ENCODE data around the gene PTN. TPM values are rescaled to one million over a fixed set of nuclear protein-coding genes. Genes with fewer than 3 reads are reported as not detected.
"Not testable (repeated sequence)": the region's sequence is repeated elsewhere in the genome, so short reads cannot be mapped to it uniquely, and the experiment has no call there.

The PTN gene
- total RNA-seq, 2 donors from 2014 or later: not detected

- no peaks in the 10 kb centered on the region for H3K9me3 ChIP-seq (ENCODE audit: control insufficient read depth, low read length, poor library complexity, severe bottlenecking)
- H3K27ac Mint-ChIP-seq: no peak overlapping the region
- H3K4me1 Mint-ChIP-seq: no peaks in the 10 kb centered on the region
- DNase-seq: no peak
- H3K27me3 Mint-ChIP-seq: no peaks in the 10 kb centered on the region
- no peak overlapping the region for H3K4me3 Mint-ChIP-seq
- H3K36me3 Mint-ChIP-seq (ENCODE audit: low read depth): no peaks in the 10 kb centered on the region
- ATAC-seq: no peak
Observed at GRCh38 chr7:137269240-137269639, 74.3 kb downstream of the PTN start.

GRCh38 chr7:137268001-137268865 lies 75.3 kb downstream of the PTN start:
- H3K27ac Mint-ChIP-seq; ATAC-seq; DNase-seq; H3K36me3 Mint-ChIP-seq (ENCODE audit: low read depth); H3K27me3 Mint-ChIP-seq; H3K4me1 Mint-ChIP-seq; H3K4me3 Mint-ChIP-seq; H3K9me3 ChIP-seq (ENCODE audit: control insufficient read depth, low read length, poor library complexity, severe bottlenecking): not testable (repeated sequence)

GRCh38 chr7:137266764-137267163 lies 76.8 kb downstream of the PTN start:
- no peaks in the 10 kb centered on the region for H3K9me3 ChIP-seq (ENCODE audit: control insufficient read depth, low read length, poor library complexity, severe bottlenecking)
- Mint-ChIP-seq H3K4me3 (no peak overlapping the region), H3K4me1 (no peaks in the 10 kb centered on the region), H3K36me3 (ENCODE audit: low read depth) (no peaks in the 10 kb centered on the region), H3K27me3 (no peaks in the 10 kb centered on the region), H3K27ac (no peak overlapping the region)
- DNase-seq (no peak), ATAC-seq (no peak)

GRCh38 chr7:137265480-137265879 lies 78.1 kb downstream of the PTN start:
- not testable (repeated sequence) for H3K27me3 Mint-ChIP-seq; H3K9me3 ChIP-seq (ENCODE audit: control insufficient read depth, low read length, poor library complexity, severe bottlenecking); H3K4me1 Mint-ChIP-seq; H3K27ac Mint-ChIP-seq; ATAC-seq; DNase-seq; H3K4me3 Mint-ChIP-seq; H3K36me3 Mint-ChIP-seq (ENCODE audit: low read depth)

GRCh38 chr7:137262599-137262998 lies 80.9 kb downstream of the PTN start:
- H3K4me1 Mint-ChIP-seq: no peaks in the 10 kb centered on the region

GRCh38 chr7:137258552-137258951 lies 85.0 kb downstream of the PTN start:
- H3K4me3 Mint-ChIP-seq: no peak overlapping the region
- H3K9me3 ChIP-seq (ENCODE audit: control insufficient read depth, low read length, poor library complexity, severe bottlenecking): no peaks in the 10 kb centered on the region
- no peaks in the 10 kb centered on the region for H3K27me3 Mint-ChIP-seq
- no peaks in the 10 kb centered on the region for H3K4me1 Mint-ChIP-seq
- no peak overlapping the region for H3K27ac Mint-ChIP-seq
- no peak for DNase-seq
- H3K36me3 Mint-ChIP-seq (ENCODE audit: low read depth): no peaks in the 10 kb centered on the region
- ATAC-seq: no peak

More at GRCh38 chr7:137262599-137262998, 80.9 kb downstream of the PTN start:
- no peak for ATAC-seq
- H3K4me3 Mint-ChIP-seq: no peak overlapping the region
- DNase-seq: no peak
- H3K27ac Mint-ChIP-seq: no peak overlapping the region
- H3K36me3 Mint-ChIP-seq (ENCODE audit: low read depth): no peaks in the 10 kb centered on the region
- H3K9me3 ChIP-seq (ENCODE audit: control insufficient read depth, low read length, poor library complexity, severe bottlenecking): no peaks in the 10 kb centered on the region
- no peaks in the 10 kb centered on the region for H3K27me3 Mint-ChIP-seq

- Mint-ChIP-seq H3K4me1 (no peaks in the 10 kb centered on the region), H3K27ac (no peak overlapping the region), H3K27me3 (no peaks in the 10 kb centered on the region), H3K4me3 (no peak overlapping the region), H3K36me3 (ENCODE audit: low read depth) (no peaks in the 10 kb centered on the region)
- ATAC-seq: no peak
- no peak for DNase-seq
- no peaks in the 10 kb centered on the region for H3K9me3 ChIP-seq (ENCODE audit: control insufficient read depth, low read length, poor library complexity, severe bottlenecking)
Observed at GRCh38 chr7:137254766-137255165, 88.8 kb downstream of the PTN start.

- Mint-ChIP-seq H3K36me3 (ENCODE audit: low read depth) (no peaks in the 10 kb centered on the region), H3K4me3 (no peak overlapping the region)
Observed at GRCh38 chr7:137245890-137246289, 97.6 kb downstream of the PTN start.

GRCh38 chr7:137245186-137245585 lies 98.3 kb downstream of the PTN start:
- ATAC-seq (no peak), DNase-seq (no peak)
- no peaks in the 10 kb centered on the region for H3K9me3 ChIP-seq (ENCODE audit: control insufficient read depth, low read length, poor library complexity, severe bottlenecking)
- Mint-ChIP-seq H3K27ac (no peak overlapping the region), H3K4me3 (no peak overlapping the region), H3K4me1 (no peaks in the 10 kb centered on the region), H3K27me3 (no peaks in the 10 kb centered on the region), H3K36me3 (ENCODE audit: low read depth) (no peaks in the 10 kb centered on the region)

More at GRCh38 chr7:137245890-137246289, 97.6 kb downstream of the PTN start:
- ATAC-seq: no peak
- Mint-ChIP-seq H3K27ac (no peak overlapping the region), H3K4me1 (no peaks in the 10 kb centered on the region), H3K27me3 (no peaks in the 10 kb centered on the region)
- DNase-seq: no peak
- H3K9me3 ChIP-seq (ENCODE audit: control insufficient read depth, low read length, poor library complexity, severe bottlenecking): no peaks in the 10 kb centered on the region

- Mint-ChIP-seq H3K27ac (no peak overlapping the region), H3K36me3 (ENCODE audit: low read depth) (no peaks in the 10 kb centered on the region), H3K4me1 (no peaks in the 10 kb centered on the region), H3K4me3 (no peak overlapping the region), H3K27me3 (no peaks in the 10 kb centered on the region)
- DNase-seq: no peak
- no peaks in the 10 kb centered on the region for H3K9me3 ChIP-seq (ENCODE audit: control insufficient read depth, low read length, poor library complexity, severe bottlenecking)
- no peak for ATAC-seq
Observed at GRCh38 chr7:137243741-137244140, 99.8 kb downstream of the PTN start.

- H3K36me3 Mint-ChIP-seq (ENCODE audit: low read depth): no peaks in the 10 kb centered on the region
- no peak for ATAC-seq
- H3K27me3 Mint-ChIP-seq: no peaks in the 10 kb centered on the region
- H3K9me3 ChIP-seq (ENCODE audit: control insufficient read depth, low read length, poor library complexity, severe bottlenecking): no peaks in the 10 kb centered on the region
- no peak overlapping the region for H3K4me3 Mint-ChIP-seq
- no peaks in the 10 kb centered on the region for H3K4me1 Mint-ChIP-seq
- no peak overlapping the region for H3K27ac Mint-ChIP-seq
- no peak for DNase-seq
Observed at GRCh38 chr7:137242616-137243015, 100.9 kb downstream of the PTN start.

- no peaks in the 10 kb centered on the region for H3K9me3 ChIP-seq (ENCODE audit: control insufficient read depth, low read length, poor library complexity, severe bottlenecking)
- Mint-ChIP-seq H3K27ac (no peak overlapping the region), H3K4me3 (no peak overlapping the region), H3K36me3 (ENCODE audit: low read depth) (no peaks in the 10 kb centered on the region), H3K27me3 (no peaks in the 10 kb centered on the region), H3K4me1 (no peaks in the 10 kb centered on the region)
- ATAC-seq (no peak), DNase-seq (no peak)
Observed at GRCh38 chr7:137241655-137242360, 101.7 kb downstream of the PTN start.

- not testable (repeated sequence) for H3K4me3 Mint-ChIP-seq; DNase-seq; H3K9me3 ChIP-seq (ENCODE audit: control insufficient read depth, low read length, poor library complexity, severe bottlenecking); H3K27ac Mint-ChIP-seq; H3K36me3 Mint-ChIP-seq (ENCODE audit: low read depth); ATAC-seq; H3K4me1 Mint-ChIP-seq; H3K27me3 Mint-ChIP-seq
Observed at GRCh38 chr7:137239186-137239585, 104.3 kb downstream of the PTN start.

All from T-helper 17 cell (primary cell).